HG03139 (cell line): ENCODE results near the gene LRSAM1.

Experiments used
- ATAC-seq: cut with Tn5 transposase; IDR thresholded peaks from one replicate; pipeline ENCODE4 v1.9.1; 2021; ENCODE audit not compliant: unreplicated experiment

The LRSAM1 gene

DNA sequence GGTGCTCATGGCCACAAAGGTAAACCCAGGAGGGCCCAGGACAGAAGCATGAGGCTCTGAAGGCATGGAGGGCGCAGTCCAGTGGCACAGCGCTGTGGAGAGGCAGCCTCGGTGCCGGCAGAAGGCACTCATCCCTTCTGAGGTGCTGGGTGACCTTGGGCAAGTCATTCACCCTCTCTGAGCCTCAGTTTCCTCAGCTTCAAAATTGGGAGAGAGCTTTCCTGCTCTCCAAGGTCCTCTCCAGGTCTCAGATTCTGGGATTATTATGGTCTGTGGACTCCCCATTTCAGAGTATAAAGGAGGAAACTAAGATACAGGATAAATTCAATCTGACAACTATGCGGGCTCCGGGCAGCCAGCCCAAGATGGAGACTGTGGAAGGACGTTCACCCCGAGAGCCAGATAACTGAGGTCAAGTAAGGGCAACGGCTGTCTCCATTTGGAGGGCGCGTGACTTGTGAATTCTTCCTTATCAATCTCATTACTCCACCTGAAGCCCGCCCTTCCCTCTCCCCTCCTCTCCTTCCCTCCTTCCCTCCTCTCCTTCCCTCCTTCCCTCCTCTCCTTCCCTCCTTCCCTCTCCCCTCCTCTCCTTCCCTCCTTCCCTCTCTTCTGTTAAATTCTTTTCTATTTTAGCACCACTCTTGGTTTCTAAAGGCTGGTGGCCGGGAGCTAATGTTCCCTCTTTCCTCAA is 58.1 kb downstream of the LRSAM1 start:
- no peak for ATAC-seq

- ATAC-seq, result no peak
Observed at GRCh38 chr9:127509955-127510299, 58.6 kb downstream of the LRSAM1 start.

GRCh38 chr9:127514468-127514867 is 63.2 kb downstream of the LRSAM1 start:
- no peak for ATAC-seq

GRCh38 chr9:127516835-127517607 is 65.7 kb downstream of the LRSAM1 start:
- no peak for ATAC-seq

DNA sequence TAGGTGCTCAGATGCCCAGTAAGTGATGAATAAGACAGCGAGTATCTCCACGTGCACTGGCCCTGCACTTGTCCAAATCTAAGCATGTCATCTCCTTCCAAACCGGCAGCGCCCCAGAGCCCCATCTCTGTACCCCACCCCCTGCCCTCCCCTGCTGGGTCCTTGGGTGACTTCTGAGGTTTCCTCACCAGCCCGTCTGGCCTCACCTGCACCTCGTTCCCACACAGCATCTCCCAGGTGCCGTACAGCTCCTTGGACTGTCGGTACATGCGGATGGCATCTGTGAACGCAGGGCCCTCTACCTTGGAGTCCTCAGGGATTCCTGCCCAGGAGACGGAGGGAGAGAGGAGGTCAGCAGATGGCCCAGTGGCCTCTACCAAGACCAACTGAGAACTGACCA is 66.3 kb downstream of the LRSAM1 start:
- ATAC-seq, result no peak

DNA sequence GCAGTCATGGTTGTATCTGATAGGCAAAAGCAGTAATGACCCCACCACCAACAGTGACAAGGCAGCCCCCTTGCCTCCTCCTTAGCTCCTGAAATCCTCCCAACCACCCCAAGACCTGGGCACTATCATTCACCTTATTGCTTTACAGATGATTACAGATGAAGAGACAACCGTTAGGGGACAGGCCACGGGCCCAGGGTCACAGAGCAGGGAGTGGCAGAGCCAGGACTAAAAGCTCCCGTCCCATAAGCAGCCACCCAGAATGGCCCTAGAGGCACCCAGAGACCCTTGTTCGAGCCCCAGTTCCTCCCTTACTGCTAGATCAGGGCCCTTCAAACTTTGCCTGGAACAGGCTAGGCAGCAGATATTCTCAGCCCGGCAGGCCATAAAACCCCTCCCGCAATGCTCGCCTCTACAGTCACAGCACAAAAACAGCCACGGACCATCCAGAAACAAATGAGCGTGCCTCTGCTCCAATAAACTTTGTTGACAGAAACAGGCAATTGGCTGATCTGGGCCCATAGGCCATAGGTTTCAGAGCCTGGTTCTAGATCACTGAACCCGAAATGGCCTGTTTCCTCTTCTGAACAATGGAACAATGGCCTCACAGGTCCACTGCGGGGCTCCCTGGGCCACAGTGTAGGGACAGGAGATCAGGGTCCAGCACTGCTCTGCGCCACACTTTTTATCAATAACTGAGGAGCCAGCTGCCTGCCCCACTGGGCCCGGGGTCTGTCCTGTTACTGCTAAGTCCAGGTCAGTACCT is 67.0 kb downstream of the LRSAM1 start:
- ATAC-seq, result no peak

DNA sequence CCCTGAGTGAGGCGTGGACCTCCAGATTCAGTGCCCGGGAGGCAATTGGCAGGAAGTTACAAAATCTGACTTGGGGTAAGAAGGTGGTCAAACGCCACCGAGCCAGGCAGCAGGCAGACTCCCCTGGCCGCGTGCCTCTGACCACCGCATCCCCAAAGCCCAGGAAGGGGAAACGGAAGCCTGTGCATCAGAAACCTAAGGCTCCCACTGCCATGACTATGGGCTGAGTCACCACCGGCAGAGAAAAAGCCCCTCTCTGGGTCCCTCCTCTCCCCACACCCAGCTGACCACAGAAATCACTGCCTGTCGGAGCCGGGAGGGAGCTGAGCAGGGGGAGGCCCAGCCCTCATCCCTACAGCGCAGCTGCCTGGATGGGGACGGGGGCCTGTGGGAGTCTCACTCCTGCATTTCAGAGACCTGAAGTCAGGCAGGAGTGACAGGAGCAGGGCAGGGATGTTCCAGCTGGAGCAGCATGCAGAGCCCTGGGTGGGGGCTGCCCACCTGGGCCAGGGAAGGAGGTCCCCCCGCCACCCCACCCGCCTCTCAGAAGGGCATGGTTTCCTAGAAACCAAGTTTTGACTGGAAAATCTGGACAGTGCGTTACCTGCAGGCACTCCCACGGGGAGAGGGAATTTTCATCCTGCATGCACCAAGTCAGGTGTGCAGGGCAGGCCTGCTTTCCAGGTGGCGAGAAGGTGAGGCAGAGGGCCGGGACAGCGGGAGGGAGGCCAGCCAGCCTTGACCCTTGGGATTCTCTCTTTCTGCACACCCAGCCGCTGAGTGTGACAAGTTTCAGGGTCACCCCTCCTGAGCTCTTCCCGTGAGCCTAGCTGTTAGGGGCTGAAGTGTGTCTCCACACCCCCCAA is 68.2 kb downstream of the LRSAM1 start:
- no peak for ATAC-seq

- ATAC-seq, result no peak
Observed at GRCh38 chr9:127520941-127521918, 69.9 kb downstream of the LRSAM1 start.

DNA sequence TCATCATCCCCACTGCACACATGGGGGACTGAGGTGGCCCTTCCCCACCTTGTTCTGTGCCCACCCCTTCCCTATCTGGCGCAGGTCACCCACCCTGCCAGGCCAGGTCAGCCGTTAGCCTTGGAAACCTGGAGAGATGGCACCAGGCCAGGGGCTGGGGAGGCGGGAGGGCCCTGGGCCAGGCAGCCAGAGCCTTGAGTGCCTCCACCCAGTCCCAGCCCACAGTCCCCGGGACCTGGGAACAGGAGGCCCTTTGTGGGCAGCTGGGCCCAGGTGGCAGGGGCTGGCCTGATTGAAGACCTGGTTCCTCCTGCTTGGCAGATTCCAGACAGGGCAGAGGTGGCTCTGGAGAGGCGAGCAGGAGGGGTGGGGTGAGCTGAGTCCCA is 70.6 kb downstream of the LRSAM1 start:
- no peak for ATAC-seq

GRCh38 chr9:127522727-127523126 is 71.4 kb downstream of the LRSAM1 start:
- ATAC-seq, result no peak

GRCh38 chr9:127523312-127523851 is 72.1 kb downstream of the LRSAM1 start:
- no peak for ATAC-seq

GRCh38 chr9:127524373-127524772 is 73.1 kb downstream of the LRSAM1 start:
- ATAC-seq, result no peak

- no peak for ATAC-seq
Observed at GRCh38 chr9:127525401-127526188, 74.3 kb downstream of the LRSAM1 start.

DNA sequence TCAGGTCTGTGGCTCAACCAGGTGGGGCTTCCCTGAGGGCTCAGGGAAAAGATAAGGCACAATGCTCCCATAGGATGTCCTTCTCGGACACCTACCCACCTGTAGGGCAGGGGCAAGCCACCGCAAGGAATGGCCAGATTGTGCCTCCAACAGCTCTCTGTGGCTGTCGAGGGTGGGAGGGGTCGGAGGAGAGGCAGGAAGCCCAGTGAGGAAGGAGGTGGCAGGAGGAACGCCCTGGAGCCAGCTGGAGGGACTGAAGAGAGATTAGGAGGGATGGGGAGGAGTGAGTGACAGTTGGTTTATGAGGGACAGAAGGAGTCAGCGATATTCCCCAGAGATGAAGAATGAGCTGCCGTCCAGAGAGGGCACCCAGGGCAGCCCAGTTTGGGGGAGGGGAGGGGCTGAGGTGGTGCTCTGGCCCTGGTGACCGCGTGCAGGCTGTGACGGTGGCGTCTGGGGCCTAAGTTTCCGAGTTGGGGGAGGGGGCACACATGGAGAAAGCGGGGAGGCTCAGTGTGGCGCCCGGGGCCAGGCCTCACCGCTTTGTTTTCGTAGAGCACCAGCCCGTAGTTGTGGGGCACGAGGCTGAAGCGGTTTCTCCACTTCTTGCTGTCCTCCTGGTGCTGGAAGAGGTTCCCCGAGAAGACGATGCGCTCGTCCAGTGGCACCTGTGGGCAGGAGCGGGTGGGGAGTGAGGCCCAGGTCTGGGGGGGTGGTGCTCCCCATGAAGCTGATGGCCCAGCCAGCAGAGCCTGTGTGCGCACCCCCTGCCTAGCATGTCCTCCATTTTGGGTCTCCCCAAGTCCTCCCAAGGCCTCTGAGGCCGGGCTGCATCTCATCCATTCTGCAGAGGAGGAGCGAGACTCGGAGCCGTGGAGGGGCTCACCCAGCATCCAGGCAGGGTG is 75.6 kb downstream of the LRSAM1 start:
- no peak for ATAC-seq

- no peak for ATAC-seq
Observed at GRCh38 chr9:127527560-127528268, 76.4 kb downstream of the LRSAM1 start.

DNA sequence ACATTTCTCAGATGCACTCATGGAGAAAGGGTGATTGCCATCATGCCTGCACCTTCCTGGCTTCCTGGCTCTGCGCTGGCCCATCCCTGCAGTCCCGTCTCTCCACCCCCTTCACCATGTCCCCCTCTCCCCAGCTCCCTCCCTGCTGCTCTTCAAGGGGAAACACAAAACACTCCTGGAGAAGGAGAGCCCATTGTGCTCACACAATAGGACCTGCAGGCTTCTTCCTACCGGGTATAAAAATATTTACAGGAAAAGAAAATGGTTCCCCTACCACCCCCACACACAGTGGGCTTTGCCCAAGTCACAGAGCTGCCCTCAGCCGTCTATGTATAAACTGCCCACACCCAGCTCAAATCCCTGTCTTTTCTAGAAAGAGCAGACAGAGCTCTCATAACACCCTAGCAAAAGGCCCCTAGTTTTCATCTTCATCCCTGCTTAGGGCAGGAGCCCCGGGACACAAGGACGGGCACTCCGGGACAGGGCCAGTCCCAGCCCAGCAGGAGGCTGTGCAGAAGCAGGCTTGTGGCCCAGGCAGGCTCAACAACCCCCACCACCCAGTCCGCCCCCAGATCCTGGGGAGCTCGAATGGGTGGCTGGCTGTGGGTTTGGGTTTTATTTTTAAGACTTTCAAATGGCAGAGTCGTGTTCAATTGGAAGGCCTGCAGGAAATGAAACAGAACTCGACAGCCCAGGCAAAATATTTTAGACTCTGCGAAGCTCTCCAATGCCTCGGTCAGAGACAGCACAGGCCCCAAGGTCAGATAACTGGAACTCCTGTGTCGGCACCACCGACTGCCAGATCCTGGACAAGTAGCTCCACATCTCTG is 77.3 kb downstream of the LRSAM1 start:
- no peak for ATAC-seq
